SK-N-SH treated with all-trans-retinoic acid at 6 μM for 48 hours (cell line): ENCODE results near the gene TMEM130.
"Not testable (repeated sequence)": the region's sequence is repeated elsewhere in the genome, so short reads cannot be mapped to it uniquely, and the experiment has no call there.

ENCODE experiments used
- ATAC-seq: fragments of 200-7000 bp; cut with Tn5 transposase; 3 replicates; pipeline ENCODE4 v1.9.1; 2020; ENCODE audit warnings: mild to moderate bottlenecking, moderate library complexity
- ARNTL ChIP-seq: fragments of 450-650 bp; formaldehyde crosslinking; IDR thresholded peaks from 2 replicates; pipeline ENCODE4 v1.5.0; 2020; ENCODE audit warnings: low read depth, mild to moderate bottlenecking, moderate library complexity, borderline replicate concordance
- BACH2 ChIP-seq: fragments of 250-450 bp; sonication (Bioruptor Pico); IDR thresholded peaks from 2 replicates; pipeline ENCODE4 v1.9.0; 2021; ENCODE audit warnings: mild to moderate bottlenecking, borderline replicate concordance
- CREB5 ChIP-seq: fragments of 250-450 bp; sonication (Bioruptor Pico); IDR thresholded peaks from 2 replicates; pipeline ENCODE4 v1.5.1; 2020; ENCODE audit warnings: low read depth, mild to moderate bottlenecking, moderate library complexity
- CSDC2 ChIP-seq: fragments of 250-450 bp; sonication (Bioruptor Pico); IDR thresholded peaks from 2 replicates; pipeline ENCODE4 v1.5.0; 2020; ENCODE audit warnings: mild to moderate bottlenecking, moderate library complexity
- CSRNP3 ChIP-seq: fragments of 250-450 bp; sonication (Bioruptor Pico); IDR thresholded peaks from 2 replicates; pipeline ENCODE4 v1.5.1; 2021; ENCODE audit warnings: mild to moderate bottlenecking, moderate library complexity
- GLIS3 ChIP-seq: fragments of 250-450 bp; sonication (Bioruptor Pico); IDR thresholded peaks from 2 replicates; pipeline ENCODE4 v1.5.0; 2020; ENCODE audit warnings: mild to moderate bottlenecking, moderate library complexity
- ISL1 ChIP-seq: fragments of 250-450 bp; sonication (Bioruptor Pico); IDR thresholded peaks from 2 replicates; pipeline ENCODE4 v2.1.2; 2022; ENCODE audit warnings: mild to moderate bottlenecking, moderate library complexity
- PATZ1 ChIP-seq: fragments of 250-450 bp; sonication (Bioruptor Pico); IDR thresholded peaks from 2 replicates; pipeline ENCODE4 v1.8.0; 2020; ENCODE audit warnings: mild to moderate bottlenecking, moderate library complexity, borderline replicate concordance
- POU6F1 ChIP-seq: fragments of 250-450 bp; sonication (Bioruptor Pico); IDR thresholded peaks from 2 replicates; pipeline ENCODE4 v1.8.0; 2021; ENCODE audit warnings: low read depth, mild to moderate bottlenecking, moderate library complexity, borderline replicate concordance
- PPARA ChIP-seq: fragments of 250-450 bp; sonication (Bioruptor Pico); IDR thresholded peaks from 2 replicates; pipeline ENCODE4 v1.5.0; 2020; ENCODE audit warnings: mild to moderate bottlenecking, borderline replicate concordance
- RARB ChIP-seq: fragments of 250-450 bp; sonication (Bioruptor Pico); IDR thresholded peaks from 2 replicates; pipeline ENCODE4 v1.8.0; 2021; ENCODE audit warnings: mild to moderate bottlenecking, moderate library complexity
- SNAI2 ChIP-seq: fragments of 250-450 bp; sonication (Bioruptor Pico); IDR thresholded peaks from 2 replicates; pipeline ENCODE4 v1.5.0; 2020; ENCODE audit warnings: mild to moderate bottlenecking, moderate library complexity
- TSHZ2 ChIP-seq: fragments of 250-450 bp; sonication (Bioruptor Pico); IDR thresholded peaks from 2 replicates; pipeline ENCODE4 v1.5.0; 2020; ENCODE audit warnings: mild to moderate bottlenecking, moderate library complexity
- ZC3H10 ChIP-seq: fragments of 250-450 bp; sonication (Bioruptor Pico); IDR thresholded peaks from 2 replicates; pipeline ENCODE4 v1.5.1; 2021; ENCODE audit warnings: mild to moderate bottlenecking, moderate library complexity
- ZFP3 ChIP-seq: fragments of 250-450 bp; sonication (Bioruptor Pico); IDR thresholded peaks from 2 replicates; pipeline ENCODE4 v1.5.0; 2020; ENCODE audit warnings: mild to moderate bottlenecking, moderate library complexity
- ZFP30 ChIP-seq: fragments of 450-650 bp; formaldehyde crosslinking; IDR thresholded peaks from 2 replicates; pipeline ENCODE4 v1.5.0; 2022; ENCODE audit warnings: mild to moderate bottlenecking, moderate library complexity
- ZNF565 ChIP-seq: fragments of 450-650 bp; formaldehyde crosslinking; conservative IDR thresholded peaks from 2 replicates; pipeline ENCODE4 v1.5.0; 2020; ENCODE audit warnings: low read depth, mild to moderate bottlenecking, moderate library complexity
- ZNF70 ChIP-seq: fragments of 450-650 bp; formaldehyde crosslinking; IDR thresholded peaks from 2 replicates; pipeline ENCODE4 v1.5.0; 2020; ENCODE audit warnings: mild to moderate bottlenecking, moderate library complexity
- ZNF8 ChIP-seq: fragments of 450-650 bp; formaldehyde crosslinking; IDR thresholded peaks from 2 replicates; pipeline ENCODE4 v1.5.0; 2020; ENCODE audit warnings: mild to moderate bottlenecking, moderate library complexity

The TMEM130 gene

GRCh38 chr7:98852826-98853225 is 17.0 kb downstream of the TMEM130 start (continued):
- no peak for TF ChIP-seq RARB (CRISPR knock-in tag)
- no peak for TF ChIP-seq CSDC2 (CRISPR knock-in tag)

GRCh38 chr7:98848918-98849317 is 20.9 kb downstream of the TMEM130 start:
- ATAC-seq = no peak
- TF ChIP-seq ZNF565 (CRISPR knock-in tag) (peak; percentile 77), ZNF8 (CRISPR knock-in tag) (no peak)

GRCh38 chr7:98842552-98842951 is 27.3 kb downstream of the TMEM130 start:
- ATAC-seq = not testable (repeated sequence)

- TF ChIP-seq RARB (CRISPR knock-in tag) (no peak), PPARA (CRISPR knock-in tag) (no peak)
- TF ChIP-seq, all 23 proteins: peak for 0
- peak; percentile 86 for ATAC-seq
Observed at GRCh38 chr7:98841179-98841997, 28.4 kb downstream of the TMEM130 start.

- TF ChIP-seq CSDC2 (CRISPR knock-in tag) (no peak), ISL1 (no peak), CSRNP3 (CRISPR knock-in tag) (no peak), GLIS3 (CRISPR knock-in tag) (no peak), ZFP30 (CRISPR knock-in tag) (no peak), PPARA (CRISPR knock-in tag) (no peak), ZNF565 (CRISPR knock-in tag) (no peak), SNAI2 (CRISPR knock-in tag) (no peak), ZFP3 (CRISPR knock-in tag) (no peak), TSHZ2 (CRISPR knock-in tag) (no peak), ARNTL (CRISPR knock-in tag) (no peak)
- TF ChIP-seq, all 23 proteins: peak for 0
- ATAC-seq = no peak
Observed at GRCh38 chr7:98840722-98841121, 29.1 kb downstream of the TMEM130 start.

GRCh38 chr7:98840096-98840495 is 29.7 kb downstream of the TMEM130 start:
- no peak for ATAC-seq
- TF ChIP-seq ZNF70 (CRISPR knock-in tag) (no peak), ZFP3 (CRISPR knock-in tag) (no peak), ZNF8 (CRISPR knock-in tag) (no peak), ARNTL (CRISPR knock-in tag) (no peak), POU6F1 (no peak), SNAI2 (CRISPR knock-in tag) (no peak), PPARA (CRISPR knock-in tag) (no peak), GLIS3 (CRISPR knock-in tag) (no peak), PATZ1 (no peak), ZC3H10 (CRISPR knock-in tag) (no peak), BACH2 (CRISPR knock-in tag) (no peak), ZNF565 (CRISPR knock-in tag) (no peak), CREB5 (CRISPR knock-in tag) (no peak), TSHZ2 (CRISPR knock-in tag) (no peak)
